ENCODE results near the gene TYW3. TPM values are rescaled to one million over a fixed set of nuclear protein-coding genes. Genes with fewer than 3 reads are reported as not detected.
A peak's percentile ranks its signal among the peaks of the same experiment; 100 is the strongest.

Gene TYW3
- total RNA-seq, 1 experiment from 2014 or later: 29.6 TPM

DNA sequence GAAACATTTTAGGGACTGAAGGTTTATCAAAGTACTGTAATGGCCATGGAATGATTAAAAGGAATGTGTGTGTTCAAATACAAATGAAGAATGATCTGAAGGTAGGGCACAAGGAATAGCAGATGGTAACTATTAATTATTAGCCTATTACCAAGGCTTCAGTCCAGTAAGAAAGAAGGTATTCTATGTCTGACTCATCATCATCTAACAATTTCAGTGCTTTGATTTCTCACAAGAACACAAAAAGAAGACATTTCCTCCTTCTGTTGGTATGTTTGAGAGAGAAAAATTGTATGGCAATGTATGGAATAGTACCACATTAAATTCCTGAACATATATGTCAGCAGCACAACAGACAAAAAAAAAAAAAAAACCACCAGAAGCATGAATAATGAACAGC, 57.5 kb downstream of the TYW3 start:
- no peak for DNase-seq (ENCODE audit: low read depth)

- no peak for DNase-seq (ENCODE audit: low read depth)
Observed at GRCh38 chr1:74791491-74791890, 58.5 kb downstream of the TYW3 start.

DNA sequence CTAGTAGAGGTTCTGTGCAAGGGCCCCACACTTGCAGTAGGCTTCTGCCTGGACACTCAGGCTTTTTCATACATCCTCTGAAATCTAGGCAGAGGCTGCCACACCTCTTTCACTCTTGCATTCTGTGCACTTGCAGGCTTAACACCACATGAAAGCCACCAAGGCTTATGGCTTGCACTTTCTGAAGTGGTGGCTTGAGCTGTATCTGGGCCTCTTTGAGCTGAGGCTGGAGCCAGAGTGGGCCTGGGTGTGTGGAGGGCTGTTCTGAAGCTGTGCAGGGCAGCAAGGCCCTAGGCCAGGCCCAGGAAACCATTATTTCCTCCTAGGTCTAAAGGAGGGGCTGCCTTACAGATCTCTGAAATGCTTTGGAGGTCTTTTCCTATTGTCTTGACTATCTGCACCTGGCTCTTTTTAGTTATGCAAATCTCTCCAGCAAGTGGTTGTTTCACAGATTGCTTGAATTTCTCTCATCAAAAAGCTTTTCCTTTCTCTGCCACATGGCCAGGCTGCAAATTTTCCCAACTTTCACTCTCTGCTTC, 66.2 kb downstream of the TYW3 start:
- no peak for DNase-seq (ENCODE audit: low read depth)

- DNase-seq (ENCODE audit: low read depth): peak; percentile 9
Observed at GRCh38 chr1:74811436-74812179, 78.7 kb downstream of the TYW3 start.

DNA sequence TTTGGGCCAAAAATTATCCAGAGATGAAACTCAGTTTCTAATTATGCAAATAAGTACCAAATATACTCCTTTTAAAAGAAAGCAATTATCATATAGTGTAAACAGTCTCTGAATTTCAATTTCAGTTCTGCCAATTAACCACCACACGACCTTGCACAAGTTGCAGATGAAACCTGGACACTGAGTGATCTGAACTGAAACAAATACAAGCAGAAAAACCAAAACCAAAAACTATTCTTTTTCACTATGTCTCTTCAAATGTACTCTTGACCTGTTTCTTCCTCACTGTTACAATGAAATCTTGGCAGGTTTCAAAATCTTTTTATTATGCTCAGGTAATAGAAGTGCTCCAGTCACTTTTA, 79.2 kb downstream of the TYW3 start:
- no peak for DNase-seq (ENCODE audit: low read depth)

Other genes with a start within 250 kb of the TYW3 start
- not detected in 2 replicates for gene LRRC53, start 220.5 kb upstream of the TYW3 start, total RNA-seq (2014; rRNA removed; shearing (Covaris generic))
- gene ERICH3, start 59.4 kb upstream of the TYW3 start, total RNA-seq (2014; rRNA removed; shearing (Covaris generic)): 0.68 and 0.72 TPM in 2 replicates
- 131 and 168 TPM in 2 replicates for gene CRYZ, start 102 bp upstream of the TYW3 start, total RNA-seq (2014; rRNA removed; shearing (Covaris generic))